ACC112 (cell line): Measurements from ENCODE around the gene PRKAG2.

Experiments used
- H2AFZ ChIP-seq: fragments of 200-600 bp; sonication (generic); one replicate; pipeline ENCODE4 v1.6.0; 2017; ENCODE audit warnings: antibody characterized with exemption, low read length; ENCODE audit not compliant: unreplicated experiment
- H3K27ac ChIP-seq: fragments of 200-600 bp; sonication (generic); 2 replicates; pipeline ENCODE4 v1.5.1; 2014; ENCODE audit warnings: low read depth, mild to moderate bottlenecking, antibody characterized with exemption, low read length, moderate library complexity
- H3K27me3 ChIP-seq: fragments of 200-600 bp; sonication (generic); 2 replicates; pipeline ENCODE4 v1.6.1; 2014; ENCODE audit warnings: mild to moderate bottlenecking, antibody characterized with exemption, low read length, moderate library complexity, mixed read lengths; ENCODE audit not compliant: insufficient read depth
- H3K36me3 ChIP-seq: fragments of 200-600 bp; sonication (generic); 2 replicates; pipeline ENCODE4 v1.6.1; 2016; ENCODE audit warnings: mild to moderate bottlenecking, antibody characterized with exemption, low read length, moderate library complexity, mixed read lengths; ENCODE audit not compliant: insufficient read depth
- H3K4me1 ChIP-seq: fragments of 200-600 bp; sonication (generic); one replicate; pipeline ENCODE4 v1.6.1; 2016; ENCODE audit warnings: low read length, mixed read lengths; ENCODE audit not compliant: insufficient read depth, unreplicated experiment, control insufficient read depth
- H3K4me3 ChIP-seq: fragments of 200-600 bp; sonication (generic); 2 replicates; pipeline ENCODE4 v1.5.1; 2014; ENCODE audit warnings: mild to moderate bottlenecking, low read depth, low read length
- H3K79me2 ChIP-seq: fragments of 200-600 bp; sonication (generic); one replicate; pipeline ENCODE4 v1.6.0; 2016; ENCODE audit warnings: low read length; ENCODE audit not compliant: control insufficient read depth, unreplicated experiment, insufficient read depth

Gene PRKAG2

DNA sequence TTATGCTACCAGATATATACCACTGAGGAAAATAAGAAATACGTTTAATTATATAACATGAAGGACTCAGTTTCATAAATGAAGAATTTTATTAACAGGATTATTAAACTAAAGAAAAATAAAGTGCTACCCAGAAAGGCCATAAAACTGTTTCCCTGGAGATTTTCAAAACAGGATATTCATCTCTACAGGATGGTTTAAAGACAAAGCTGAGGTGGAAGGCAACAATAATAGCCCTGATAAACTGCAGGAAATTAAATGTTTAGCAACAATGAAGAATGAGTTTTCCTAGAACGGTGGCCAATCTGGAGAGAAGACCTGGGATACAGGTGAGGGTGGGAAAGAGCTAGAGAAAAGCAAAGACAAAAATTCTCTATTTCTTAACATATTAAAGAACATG lies 369.1 kb downstream of the PRKAG2 start:
- H3K27ac ChIP-seq: no peak overlapping the region
- no peak overlapping the region for H2AFZ ChIP-seq
- no peaks in the 10 kb centered on the region for H3K27me3 ChIP-seq
- no peaks in the 10 kb centered on the region for H3K36me3 ChIP-seq
- peaks cover 97% of the 10 kb centered on the region for H3K79me2 ChIP-seq
- H3K4me1 ChIP-seq: peaks cover 41% of the 10 kb centered on the region
- no peak overlapping the region for H3K4me3 ChIP-seq

GRCh38 chr7:151506901-151507382 lies 370.0 kb downstream of the PRKAG2 start:
- Histone ChIP-seq H3K27ac (no peak overlapping the region), H3K27me3 (no peaks in the 10 kb centered on the region), H3K36me3 (no peaks in the 10 kb centered on the region), H3K4me1 (peaks cover 35% of the 10 kb centered on the region), H2AFZ (no peak overlapping the region), H3K79me2 (peaks cover 97% of the 10 kb centered on the region), H3K4me3 (no peak overlapping the region)
